ENCODE results near the gene WBP11. TPM values are rescaled to one million over a fixed set of nuclear protein-coding genes. Genes with fewer than 3 reads are reported as not detected.
A peak's percentile ranks its signal among the peaks of the same experiment; 100 is the strongest.

Gene WBP11
- total and polyA plus RNA-seq, 9 of the 15 experiments (the other 6 are each of a cell fraction or from before 2014, with no cell fraction given) = 7.7 to 60.8 (median 24.6) TPM

GRCh38 chr12:14843425-14843887 lies 40.2 kb upstream of the WBP11 start, which contains the start of gene ART4 (continued):
- TF ChIP-seq PKNOX1 (IDR thresholded peaks at IDR 0.05) (peak; percentile 42), FOSL1 (tag; conservative IDR thresholded peaks at IDR 0.05) (0 out of 2 replicates have a peak, but pooled peaks have one; percentile 17), NFIC (IDR thresholded peaks at IDR 0.05) (peak; percentile 35; the same call in 1 of the 2 replicates), NRF1 (conservative IDR thresholded peaks at IDR 0.05 in 1 of 2, IDR thresholded peaks at IDR 0.05 in 1 of 2) (peak; percentile 77 to 81), ELK3 (CRISPR knock-in tag; IDR thresholded peaks at IDR 0.05) (no peak), NFIX (CRISPR knock-in tag; IDR thresholded peaks at IDR 0.05; ENCODE audit: low read depth) (no peak), L3MBTL2 (IDR thresholded peaks at IDR 0.05) (peak; percentile 20; the same call in 1 of the 2 replicates), E2F1 (CRISPR knock-in tag; IDR thresholded peaks at IDR 0.05) (no peak), FOXJ2 (tag; IDR thresholded peaks at IDR 0.05) (no peak), LCOR (CRISPR knock-in tag; IDR thresholded peaks at IDR 0.05) (no peak), NCOA1 (IDR thresholded peaks at IDR 0.05; ENCODE audit: low read depth) (no peak), CBX8 (IDR thresholded peaks at IDR 0.05; ENCODE audit: borderline replicate concordance, extremely low read depth, low read depth, low read length, poor library complexity, severe bottlenecking) (no peak), KLF16 (IDR thresholded peaks at IDR 0.05) (peak; percentile 65), ZBTB26 (CRISPR knock-in tag; IDR thresholded peaks at IDR 0.05) (no peak), ATF7 (IDR thresholded peaks at IDR 0.05) (0 out of 2 replicates have a peak, but pooled peaks have one; percentile 21), TGIF2 (CRISPR knock-in tag; IDR thresholded peaks at IDR 0.05) (no peak), PREB (CRISPR knock-in tag; IDR thresholded peaks at IDR 0.05) (no peak), MTA3 (IDR thresholded peaks at IDR 0.05; ENCODE audit: borderline replicate concordance) (0 out of 2 replicates have a peak, but pooled peaks have one; percentile 26), PTTG1 (tag; IDR thresholded peaks at IDR 0.05; ENCODE audit: low read depth) (no peak), ZNF644 (tag; IDR thresholded peaks at IDR 0.05; ENCODE audit: low read depth) (0 out of 2 replicates have a peak, but pooled peaks have one; percentile 38), ARID1B (IDR thresholded peaks at IDR 0.05) (peak; percentile 84)
